Activated CD8-positive, alpha-beta T cell treated with anti-CD3 and anti-CD28 coated beads for 36 hours (primary cell): ENCODE measurements around the gene CHST11. TPM values are rescaled to one million over a fixed set of nuclear protein-coding genes. Genes with fewer than 3 reads are reported as not detected.

Experiments
- ATAC-seq: fragments of 200-7000 bp; cut with Tn5 transposase; one replicate; pipeline ENCODE4 v1.10.0; 2021; ENCODE audit warnings: mild to moderate bottlenecking, moderate library complexity
- CTCF ChIA-PET: fragments of 350-600 bp; sonication (Branson Sonifier 250); formaldehyde crosslinking; loops from one replicate; lab custom pipeline; 2021; ENCODE audit warnings: antibody characterized with exemption; lab: Charles Lee
- POLR2A ChIA-PET: fragments of 350-600 bp; sonication (Branson Sonifier 250); formaldehyde crosslinking; loops from one replicate; lab custom pipeline; 2021; ENCODE audit warnings: antibody characterized with exemption; lab: Charles Lee
- DNase-seq: peaks from one replicate; pipeline ENCODE4 v3.0.0-alpha.2; 2020
- H3K27ac Mint-ChIP-seq: one replicate; pipeline ENCODE4 v1.8.0; 2021; ENCODE audit warnings: mild to moderate bottlenecking, mixed read lengths
- H3K27me3 Mint-ChIP-seq: one replicate; pipeline ENCODE4 v1.8.0; 2021; ENCODE audit warnings: mixed read lengths
- H3K36me3 Mint-ChIP-seq: one replicate; pipeline ENCODE4 v1.8.0; 2021; ENCODE audit warnings: low read depth, mixed read lengths
- H3K4me1 Mint-ChIP-seq: one replicate; pipeline ENCODE4 v1.8.0; 2021; ENCODE audit warnings: low read depth, mixed read lengths
- H3K4me3 Mint-ChIP-seq: one replicate; pipeline ENCODE4 v1.8.0; 2021; ENCODE audit warnings: mild to moderate bottlenecking, moderate library complexity, mixed read lengths
- H3K9me3 Mint-ChIP-seq: one replicate; pipeline ENCODE4 v1.8.0; 2021; ENCODE audit warnings: mixed read lengths
- intact Hi-C: fragments of 100-400 bp; cut with micrococcal nuclease; formaldehyde crosslinking; loops from one replicate; pipeline ENCODE4 v1.10.0; 2022
- total RNA-seq, 2 experiments: library from RNA; stranded (reverse); gene quantifications; one replicate each; pipeline ENCODE4 v1.2.3, GENCODE V29; 2021
- TF ChIP-seq, protein P1 (sequence below): fragments of 200-600 bp; IDR thresholded peaks from one replicate; pipeline ENCODE4 v1.8.0; 2022; ENCODE audit warnings: antibody characterized with exemption, mild to moderate bottlenecking

CHST11 gene
- total RNA-seq, 2 experiments from 2014 or later = 30.9 to 33.9 TPM

GRCh38 chr12:104634852-104635251, 178.1 kb downstream of the CHST11 start:
- ChIA-PET CTCF (interaction anchor here (0.6 kb wide), 1 partner anchor 198 kb away, joined by 3 read pairs; no protein-coding TSS in a partner anchor), POLR2A (no interaction called here)
- peaks cover 6% of the 10 kb centered on the region for H3K9me3 Mint-ChIP-seq
- TF ChIP-seq, protein P1, sequence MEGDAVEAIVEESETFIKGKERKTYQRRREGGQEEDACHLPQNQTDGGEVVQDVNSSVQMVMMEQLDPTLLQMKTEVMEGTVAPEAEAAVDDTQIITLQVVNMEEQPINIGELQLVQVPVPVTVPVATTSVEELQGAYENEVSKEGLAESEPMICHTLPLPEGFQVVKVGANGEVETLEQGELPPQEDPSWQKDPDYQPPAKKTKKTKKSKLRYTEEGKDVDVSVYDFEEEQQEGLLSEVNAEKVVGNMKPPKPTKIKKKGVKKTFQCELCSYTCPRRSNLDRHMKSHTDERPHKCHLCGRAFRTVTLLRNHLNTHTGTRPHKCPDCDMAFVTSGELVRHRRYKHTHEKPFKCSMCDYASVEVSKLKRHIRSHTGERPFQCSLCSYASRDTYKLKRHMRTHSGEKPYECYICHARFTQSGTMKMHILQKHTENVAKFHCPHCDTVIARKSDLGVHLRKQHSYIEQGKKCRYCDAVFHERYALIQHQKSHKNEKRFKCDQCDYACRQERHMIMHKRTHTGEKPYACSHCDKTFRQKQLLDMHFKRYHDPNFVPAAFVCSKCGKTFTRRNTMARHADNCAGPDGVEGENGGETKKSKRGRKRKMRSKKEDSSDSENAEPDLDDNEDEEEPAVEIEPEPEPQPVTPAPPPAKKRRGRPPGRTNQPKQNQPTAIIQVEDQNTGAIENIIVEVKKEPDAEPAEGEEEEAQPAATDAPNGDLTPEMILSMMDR = no peak
- peaks cover 10% of the 10 kb centered on the region for H3K36me3 Mint-ChIP-seq
- intact Hi-C loops = no loop called here
- DNase-seq = no peak
- H3K4me1 Mint-ChIP-seq = peaks cover 40% of the 10 kb centered on the region
- no peak overlapping the region for H3K27ac Mint-ChIP-seq
- no peak overlapping the region for H3K4me3 Mint-ChIP-seq
- no peak for ATAC-seq
- no peaks in the 10 kb centered on the region for H3K27me3 Mint-ChIP-seq

DNA sequence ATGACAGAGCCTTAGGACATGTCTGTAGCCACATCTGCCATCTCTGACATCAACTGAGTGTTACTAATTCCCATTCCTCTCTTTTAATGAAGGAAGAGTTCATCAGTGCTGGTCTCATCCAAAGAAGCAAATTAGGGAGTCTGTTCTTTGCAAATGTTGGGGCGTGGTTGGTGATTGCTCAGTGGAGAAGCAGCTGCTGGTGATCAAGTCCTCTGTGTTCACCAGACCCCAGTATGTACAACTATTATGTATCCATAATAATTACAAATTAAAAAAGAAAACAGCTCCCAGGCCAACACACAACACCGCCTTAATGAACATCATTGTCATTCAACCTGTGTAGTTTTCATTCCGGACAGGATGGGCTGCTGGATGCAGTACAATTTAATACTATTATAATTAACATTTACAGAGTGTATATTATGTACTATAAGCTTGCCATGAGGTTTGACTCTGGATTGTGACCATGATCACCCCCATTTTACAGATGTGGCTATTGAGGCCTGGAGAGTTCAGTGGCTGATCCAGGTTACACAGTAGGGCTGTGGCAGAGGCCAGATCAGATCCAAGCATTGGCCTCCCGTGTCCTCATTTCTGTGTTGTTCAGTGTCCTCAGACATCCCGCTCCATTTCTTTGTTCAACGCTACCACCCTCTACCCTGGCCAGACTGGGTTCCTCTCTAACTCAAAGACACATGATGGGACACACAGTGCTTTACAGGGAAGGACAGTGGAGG, 179.0 kb downstream of the CHST11 start:
- ChIA-PET CTCF (no interaction called here), POLR2A (no interaction called here)
- Mint-ChIP-seq H3K27me3 (no peaks in the 10 kb centered on the region), H3K27ac (no peak overlapping the region), H3K4me1 (peaks cover 43% of the 10 kb centered on the region), H3K9me3 (peaks cover 14% of the 10 kb centered on the region), H3K4me3 (no peak overlapping the region), H3K36me3 (peaks cover 18% of the 10 kb centered on the region)
- intact Hi-C loops = no loop called here
- TF ChIP-seq, protein P1 = no peak
- no peak for DNase-seq
- ATAC-seq = no peak

DNA sequence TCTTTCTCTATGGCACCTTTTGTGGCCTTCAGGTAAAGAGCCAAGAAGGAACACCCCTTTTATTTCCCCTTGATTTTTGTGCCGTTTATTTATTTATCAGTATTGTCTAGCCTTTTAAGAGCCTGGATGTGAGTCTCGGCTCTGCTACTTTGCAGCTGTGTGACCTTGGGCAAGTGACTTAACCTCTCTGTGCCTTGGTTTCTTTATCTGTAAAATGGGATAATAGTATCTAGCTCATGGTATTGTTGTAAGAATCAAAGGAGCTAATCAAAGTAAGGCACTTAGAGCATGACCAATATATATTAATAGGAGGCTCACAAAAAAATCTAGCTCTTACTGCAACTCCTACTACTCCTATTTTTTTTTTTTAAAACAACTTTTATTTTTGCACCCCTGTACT, 179.7 kb downstream of the CHST11 start:
- ATAC-seq = no peak
- ChIA-PET POLR2A (no interaction called here), CTCF (no interaction called here)
- Mint-ChIP-seq H3K9me3 (peaks cover 18% of the 10 kb centered on the region), H3K36me3 (peaks cover 20% of the 10 kb centered on the region), H3K27me3 (no peaks in the 10 kb centered on the region), H3K4me3 (no peak overlapping the region), H3K27ac (no peak overlapping the region), H3K4me1 (peaks cover 43% of the 10 kb centered on the region)
- TF ChIP-seq, protein P1 = no peak
- no peak for DNase-seq
- intact Hi-C loops = no loop called here

DNA sequence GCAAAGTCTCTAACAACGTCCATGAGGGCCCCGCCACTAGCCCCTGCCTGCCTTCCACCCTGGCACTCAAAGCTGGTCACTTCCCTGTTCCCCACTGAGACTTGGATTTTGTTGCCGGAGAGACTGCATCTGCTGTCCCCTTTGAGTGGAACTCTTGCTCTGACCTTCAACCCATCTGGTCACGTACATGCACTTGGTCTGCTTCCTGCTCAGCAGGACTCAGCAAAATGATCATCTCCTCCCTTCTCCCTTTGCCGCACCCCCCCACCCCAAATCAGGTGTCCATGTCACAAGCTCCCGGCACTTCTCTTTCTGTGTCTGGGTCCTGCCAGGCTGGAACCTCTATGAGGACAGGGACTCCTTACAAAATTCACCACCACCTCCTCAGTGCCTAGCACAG, 180.9 kb downstream of the CHST11 start:
- no peak overlapping the region for H3K4me3 Mint-ChIP-seq
- POLR2A ChIA-PET = no interaction called here
- H3K27ac Mint-ChIP-seq = peak overlapping the region; percentile 36
- ATAC-seq = no peak
- H3K4me1 Mint-ChIP-seq = peaks cover 43% of the 10 kb centered on the region
- peaks cover 20% of the 10 kb centered on the region for H3K36me3 Mint-ChIP-seq
- CTCF ChIA-PET = no interaction called here
- intact Hi-C loops = no loop called here
- TF ChIP-seq, protein P1 = no peak
- H3K9me3 Mint-ChIP-seq = peaks cover 18% of the 10 kb centered on the region
- no peak for DNase-seq
- no peaks in the 10 kb centered on the region for H3K27me3 Mint-ChIP-seq

DNA sequence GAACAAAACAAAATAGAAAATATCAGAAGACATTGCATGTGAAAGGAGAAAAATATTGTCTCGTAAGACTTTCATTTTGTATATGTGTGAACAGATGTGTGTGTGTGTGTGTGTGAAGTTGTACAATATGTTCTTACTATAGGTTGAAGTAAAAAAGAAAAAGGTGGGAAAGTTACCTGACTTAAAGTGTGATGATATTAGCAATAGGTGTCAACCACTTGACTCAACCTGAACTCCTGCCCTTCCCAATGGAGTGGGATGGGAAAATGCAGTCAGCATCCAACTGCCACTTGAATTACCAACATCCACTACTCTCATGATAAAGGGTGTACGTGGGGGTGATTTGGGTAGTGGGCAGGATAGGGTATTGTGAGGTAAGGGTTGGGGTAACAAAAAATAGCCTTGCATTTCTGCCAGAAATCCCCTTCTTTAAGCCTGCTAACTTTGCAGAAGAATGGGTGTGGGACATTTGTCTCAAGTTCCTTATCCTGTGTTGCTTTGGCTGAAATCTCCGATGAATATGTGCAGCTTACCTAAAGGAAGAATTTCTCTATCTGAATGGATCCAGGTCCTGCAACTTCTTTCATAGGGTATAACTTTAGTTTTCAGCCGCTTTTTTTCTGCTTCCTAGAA, 181.6 kb downstream of the CHST11 start:
- Mint-ChIP-seq H3K4me1 (peaks cover 44% of the 10 kb centered on the region), H3K27me3 (no peaks in the 10 kb centered on the region), H3K9me3 (peaks cover 18% of the 10 kb centered on the region), H3K27ac (peak overlapping the region; percentile 41), H3K36me3 (peaks cover 20% of the 10 kb centered on the region), H3K4me3 (no peak overlapping the region)
- DNase-seq (no peak), ATAC-seq (no peak)
- TF ChIP-seq, protein P1 = no peak
- ChIA-PET POLR2A (no interaction called here), CTCF (interaction anchor here (1.4 to 1.7 kb wide), 2 partner anchors 72 to 256 kb away, joined by 3 to 6 read pairs; no protein-coding TSS in a partner anchor)
- intact Hi-C loops = no loop called here
